GM12801 (cell line): ENCODE results near the gene BMPR1B.

Source experiments
- TF ChIP-seq, protein P1 (sequence below): IDR thresholded peaks from one replicate; pipeline ENCODE4 v1.5.1; 2011; ENCODE audit warnings: control low read depth; ENCODE audit not compliant: insufficient read length; ENCODE audit errors: extremely low read depth

The BMPR1B gene

DNA sequence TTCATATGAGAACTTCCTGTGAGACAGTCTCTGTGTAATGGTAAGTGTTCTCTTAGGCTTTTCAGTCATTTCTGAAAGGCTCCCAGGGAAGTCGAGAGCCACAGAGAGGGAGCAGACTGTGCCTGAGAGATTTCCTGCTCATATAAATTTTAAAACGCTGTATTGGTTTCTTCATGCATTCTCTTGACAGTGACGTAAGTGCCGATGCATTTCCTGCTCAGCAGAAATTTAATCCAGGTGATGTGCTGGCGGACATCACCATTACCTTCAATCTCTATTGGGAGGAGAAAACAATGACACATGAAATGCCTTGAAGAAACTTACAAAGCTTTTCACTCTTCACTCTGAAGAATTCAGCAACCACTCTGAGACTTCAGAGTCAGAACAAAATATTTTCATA lies 383.6 kb downstream of the BMPR1B start:
- TF ChIP-seq, protein P1, sequence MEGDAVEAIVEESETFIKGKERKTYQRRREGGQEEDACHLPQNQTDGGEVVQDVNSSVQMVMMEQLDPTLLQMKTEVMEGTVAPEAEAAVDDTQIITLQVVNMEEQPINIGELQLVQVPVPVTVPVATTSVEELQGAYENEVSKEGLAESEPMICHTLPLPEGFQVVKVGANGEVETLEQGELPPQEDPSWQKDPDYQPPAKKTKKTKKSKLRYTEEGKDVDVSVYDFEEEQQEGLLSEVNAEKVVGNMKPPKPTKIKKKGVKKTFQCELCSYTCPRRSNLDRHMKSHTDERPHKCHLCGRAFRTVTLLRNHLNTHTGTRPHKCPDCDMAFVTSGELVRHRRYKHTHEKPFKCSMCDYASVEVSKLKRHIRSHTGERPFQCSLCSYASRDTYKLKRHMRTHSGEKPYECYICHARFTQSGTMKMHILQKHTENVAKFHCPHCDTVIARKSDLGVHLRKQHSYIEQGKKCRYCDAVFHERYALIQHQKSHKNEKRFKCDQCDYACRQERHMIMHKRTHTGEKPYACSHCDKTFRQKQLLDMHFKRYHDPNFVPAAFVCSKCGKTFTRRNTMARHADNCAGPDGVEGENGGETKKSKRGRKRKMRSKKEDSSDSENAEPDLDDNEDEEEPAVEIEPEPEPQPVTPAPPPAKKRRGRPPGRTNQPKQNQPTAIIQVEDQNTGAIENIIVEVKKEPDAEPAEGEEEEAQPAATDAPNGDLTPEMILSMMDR: no peak

DNA sequence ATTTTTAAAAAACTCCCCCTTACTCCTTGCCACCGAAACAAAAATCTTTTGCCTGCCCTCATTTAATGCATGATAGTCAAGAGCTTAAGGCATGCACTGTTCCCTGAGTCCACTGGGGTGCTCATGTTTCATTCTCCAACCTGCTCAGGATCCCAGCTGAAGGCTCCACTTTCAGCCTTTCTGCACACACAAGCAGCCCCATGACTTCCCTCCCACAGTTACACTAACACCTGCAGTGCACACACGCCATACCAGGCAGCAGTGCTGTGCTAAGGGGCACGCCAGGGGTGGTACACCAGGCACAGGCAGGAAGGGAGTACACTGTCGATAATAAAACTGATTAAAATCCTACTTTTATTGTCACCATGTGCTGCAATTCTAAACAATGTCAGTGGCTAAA lies 385.2 kb downstream of the BMPR1B start:
- TF ChIP-seq, protein P1: no peak

DNA sequence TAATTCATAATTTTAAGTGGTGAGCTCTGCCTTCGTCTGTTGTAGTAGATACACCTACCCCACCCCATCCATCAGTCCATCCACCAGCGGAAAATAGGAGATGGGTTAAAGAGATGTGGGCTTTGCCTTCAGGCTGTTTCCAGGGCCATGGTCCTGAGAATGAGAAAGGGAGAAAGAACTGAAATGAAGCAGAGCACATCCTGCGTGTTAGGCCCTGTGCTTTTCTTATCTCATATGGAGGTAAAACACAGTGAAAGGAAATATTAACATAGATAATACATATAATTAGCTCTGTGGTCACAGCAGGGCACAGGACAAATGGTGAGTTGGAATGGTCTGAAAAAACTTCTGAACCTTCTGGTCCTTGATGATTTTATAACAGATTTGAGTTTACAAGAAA lies 393.5 kb downstream of the BMPR1B start:
- TF ChIP-seq, protein P1: no peak

DNA sequence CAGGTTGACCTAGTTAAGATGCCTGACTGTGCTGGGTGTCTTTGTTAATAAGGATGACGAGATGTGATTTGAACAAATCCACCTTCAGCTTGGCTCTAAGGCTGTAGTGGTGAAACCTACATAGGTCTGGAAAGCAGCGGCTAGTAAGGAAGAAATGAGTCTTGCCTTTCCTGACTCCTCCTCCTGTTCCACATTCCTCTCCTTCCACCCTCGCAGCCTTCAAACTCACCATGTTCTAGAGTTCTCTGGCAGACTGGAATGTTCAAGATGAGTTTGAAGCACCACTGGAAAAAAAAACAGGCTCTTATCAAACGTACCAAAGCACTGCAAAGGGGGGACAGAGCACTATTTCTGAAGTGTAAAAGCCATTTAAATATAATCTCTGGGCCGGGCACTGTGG lies 395.4 kb downstream of the BMPR1B start:
- TF ChIP-seq, protein P1: no peak

DNA sequence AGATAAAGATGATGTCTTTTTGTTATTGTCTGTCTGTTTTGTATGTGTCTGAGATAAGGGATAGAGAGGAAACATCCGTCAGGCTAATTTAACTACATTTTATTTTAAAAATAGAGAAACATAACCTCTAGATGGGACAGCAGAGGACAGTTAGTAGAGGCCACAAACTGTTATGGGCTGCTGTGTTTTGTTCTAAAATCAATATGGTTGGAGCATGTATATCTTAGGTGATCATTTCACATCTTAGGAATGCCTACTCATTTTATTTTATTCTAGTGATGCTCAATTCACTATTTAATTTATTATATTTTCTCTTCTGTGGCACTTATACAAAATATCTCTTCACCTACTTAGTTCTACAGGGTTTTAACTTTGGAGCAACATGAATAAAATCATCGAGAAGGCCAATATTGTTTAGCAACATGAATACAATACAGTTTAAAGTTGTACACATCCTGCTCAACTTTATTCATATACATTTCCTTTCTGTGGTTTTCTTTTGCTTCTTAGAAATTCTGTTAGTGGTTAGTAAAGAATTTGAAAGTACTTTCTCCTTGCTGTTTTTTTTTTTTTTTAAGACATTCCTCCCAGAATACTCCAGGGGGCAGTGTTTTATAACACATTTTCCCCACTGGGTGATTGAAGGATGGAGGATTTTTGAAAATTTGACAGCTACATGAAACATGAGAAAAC lies 398.1 kb downstream of the BMPR1B start:
- TF ChIP-seq, protein P1: no peak

DNA sequence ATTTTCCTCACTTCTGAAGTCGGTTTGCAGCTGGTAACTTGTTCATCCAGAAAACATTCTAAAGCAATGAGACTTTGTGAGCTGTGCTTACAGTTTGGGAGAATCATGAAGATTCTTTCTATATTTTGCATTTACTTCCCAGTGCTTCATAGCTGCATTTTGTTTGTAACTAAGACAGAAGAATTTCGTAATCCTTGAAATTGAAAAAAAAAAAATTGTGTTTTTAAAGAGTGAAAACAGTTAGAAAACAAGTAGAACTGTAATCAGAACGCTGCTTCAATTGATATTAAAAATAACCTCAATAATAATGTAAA lies 398.7 kb downstream of the BMPR1B start:
- TF ChIP-seq, protein P1: no peak

DNA sequence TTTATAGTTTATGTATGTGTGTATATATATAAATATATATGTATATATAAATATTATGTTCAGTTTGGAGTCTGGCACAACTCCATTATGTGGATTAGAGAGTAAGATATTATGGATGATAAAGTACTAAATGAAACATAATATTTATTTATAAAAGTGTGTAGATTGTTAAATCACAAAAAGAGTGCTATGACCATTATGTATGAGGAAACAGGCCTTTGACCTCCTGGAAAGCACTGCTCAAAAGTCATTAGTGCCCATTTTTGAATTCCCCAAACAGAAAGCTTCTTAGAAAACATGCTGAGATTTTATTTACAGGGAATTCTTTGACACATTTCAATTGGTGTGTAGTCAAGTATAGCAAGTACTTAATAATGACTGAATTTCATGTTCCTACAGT lies 399.8 kb downstream of the BMPR1B start:
- TF ChIP-seq, protein P1: no peak

DNA sequence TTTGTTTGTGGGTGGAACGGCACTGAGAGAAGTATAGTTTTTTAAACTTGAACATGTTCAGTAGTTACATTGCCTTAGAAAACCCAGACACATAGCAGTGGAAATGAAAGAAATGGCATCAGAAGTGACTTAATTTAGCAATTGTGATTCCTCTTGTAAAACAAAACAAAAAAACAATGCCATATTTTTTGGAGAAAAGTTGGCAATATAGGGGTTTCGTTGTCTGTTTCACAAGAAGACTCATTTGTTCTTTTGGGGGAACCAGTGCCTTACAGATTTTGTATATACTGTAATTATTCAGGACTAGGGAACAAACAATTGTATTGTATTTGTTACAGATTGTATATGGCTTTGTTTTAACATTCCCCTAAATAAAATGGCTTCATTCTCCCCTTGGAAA lies 400.3 kb downstream of the BMPR1B start:
- TF ChIP-seq, protein P1: no peak
